Right atrium auricular region (tissue), 2 donors: Measurements from ENCODE around the gene RSAD2. TPM values are rescaled to one million over a fixed set of nuclear protein-coding genes. Genes with fewer than 3 reads are reported as not detected.

Experiments
- DNase-seq: peaks from one replicate; pipeline ENCODE4 v3.0.0-alpha.2; 2019; ENCODE audit warnings: low spot score
- H3K27ac ChIP-seq, 2 donors: fragments of 200-600 bp; sonication (generic); 1 replicate in 1 of 2; 2 replicates in 1 of 2; pipeline ENCODE4 v1.5.1; 2016 to 2019
- H3K27me3 ChIP-seq, 2 donors: fragments of 200-600 bp; sonication (generic); one replicate each; pipeline versions ENCODE4 v1.5.1 to v1.6.0; 2017 to 2019
- H3K36me3 ChIP-seq: fragments of 200-600 bp; sonication (generic); one replicate; pipeline ENCODE4 v1.5.1; 2016
- H3K4me1 ChIP-seq, 2 donors: fragments of 200-600 bp; sonication (generic); one replicate each; pipeline versions ENCODE4 v1.5.1 to v1.6.0; 2017 to 2019
- H3K4me3 ChIP-seq, 2 donors: fragments of 200-600 bp; sonication (generic); 1 replicate in 1 of 2; 2 replicates in 1 of 2; pipeline ENCODE4 v1.5.1; 2017 to 2019; ENCODE audit warnings: mild to moderate bottlenecking in 1 of 2, moderate library complexity in 1 of 2
- H3K9me3 ChIP-seq, 2 donors: fragments of 200-600 bp; sonication (generic); one replicate each; pipeline ENCODE4 v1.5.1; 2019
- CTCF ChIP-seq, 2 donors: fragments of 200-600 bp; sonication (generic); IDR thresholded peaks; one replicate each; pipeline ENCODE4 v1.5.1; 2019; ENCODE audit warnings: antibody characterized with exemption in 2 of 2
- total RNA-seq, 2 donors: library from RNA; depleted of rRNA; stranded (reverse); fragments of >200 nt; gene quantifications; one replicate each; pipeline ENCODE4 v1.1.0, GENCODE V29; 2016

RSAD2 gene
- total RNA-seq, 2 donors from 2014 or later, result 1.5 to 3.6 TPM

GRCh38 chr2:6874032-6874431 lies 3.5 kb upstream of the RSAD2 start:
- Histone ChIP-seq H3K4me3 (no peak overlapping the region), H3K27me3 (no peaks in the 10 kb centered on the region), H3K4me1 (peaks cover 0 to 11% of the 10 kb centered on the region in 2 donors), H3K27ac (no peak overlapping the region), H3K36me3 (no peaks in the 10 kb centered on the region), H3K9me3 (no peaks in the 10 kb centered on the region)
- no peak for TF ChIP-seq CTCF (IDR thresholded peaks at IDR 0.05)
- no peak for DNase-seq

- H3K27me3 ChIP-seq, result no peaks in the 10 kb centered on the region
- TF ChIP-seq CTCF (IDR thresholded peaks at IDR 0.05), result no peak
- H3K36me3 ChIP-seq, result no peaks in the 10 kb centered on the region
- DNase-seq, result no peak
- peaks cover 0 to 16% of the 10 kb centered on the region in 2 donors for H3K4me1 ChIP-seq
- H3K9me3 ChIP-seq, result no peaks in the 10 kb centered on the region
- H3K27ac ChIP-seq, result no peak overlapping the region
- H3K4me3 ChIP-seq, result no peak overlapping the region
These were observed 1.3 kb upstream of the RSAD2 start for GRCh38 chr2:6876309-6876708.

- Histone ChIP-seq H3K4me3 (peak overlapping the region in 1 of 2 donors; percentile 61), H3K9me3 (no peaks in the 10 kb centered on the region), H3K4me1 (peaks cover 0 to 20% of the 10 kb centered on the region in 2 donors), H3K27me3 (no peaks in the 10 kb centered on the region), H3K27ac (no peak overlapping the region), H3K36me3 (no peaks in the 10 kb centered on the region)
- no peak for DNase-seq
- no peak for TF ChIP-seq CTCF (IDR thresholded peaks at IDR 0.05)
These were observed 972 bp downstream of the RSAD2 start for GRCh38 chr2:6878549-6878948.

- no peaks in the 10 kb centered on the region for H3K9me3 ChIP-seq
- H3K4me1 ChIP-seq, result peaks cover 0 to 25% of the 10 kb centered on the region in 2 donors
- no peak for DNase-seq
- no peaks in the 10 kb centered on the region for H3K27me3 ChIP-seq
- no peak overlapping the region for H3K27ac ChIP-seq
- H3K36me3 ChIP-seq, result no peaks in the 10 kb centered on the region
- no peak for TF ChIP-seq CTCF (IDR thresholded peaks at IDR 0.05)
- H3K4me3 ChIP-seq, result peak overlapping the region in 1 of 2 donors; percentile 61
These were observed 1.4 kb downstream of the RSAD2 start for GRCh38 chr2:6879011-6879410.

GRCh38 chr2:6880200-6880733 lies 2.7 kb downstream of the RSAD2 start:
- H3K4me1 ChIP-seq, result peaks cover 0 to 26% of the 10 kb centered on the region in 2 donors
- TF ChIP-seq CTCF (IDR thresholded peaks at IDR 0.05), result no peak
- H3K9me3 ChIP-seq, result no peaks in the 10 kb centered on the region
- H3K27ac ChIP-seq, result peak overlapping the region in 1 of 2 donors; percentile 18
- no peaks in the 10 kb centered on the region for H3K36me3 ChIP-seq
- H3K27me3 ChIP-seq, result no peaks in the 10 kb centered on the region
- DNase-seq, result no peak
- no peak overlapping the region for H3K4me3 ChIP-seq

GRCh38 chr2:6881046-6881445 lies 3.5 kb downstream of the RSAD2 start:
- Histone ChIP-seq H3K36me3 (no peaks in the 10 kb centered on the region), H3K27me3 (no peaks in the 10 kb centered on the region), H3K4me1 (peaks cover 0 to 26% of the 10 kb centered on the region in 2 donors), H3K9me3 (no peaks in the 10 kb centered on the region), H3K27ac (no peak overlapping the region), H3K4me3 (no peak overlapping the region)
- TF ChIP-seq CTCF (IDR thresholded peaks at IDR 0.05), result no peak
- DNase-seq, result no peak
